ENCODE results near the gene TSPAN11. TPM values are rescaled to one million over a fixed set of nuclear protein-coding genes. Genes with fewer than 3 reads are reported as not detected.

TSPAN11 gene
- total and polyA plus RNA-seq, 2 donors (not counting 1 experiment from before 2014, with no cell fraction given): not detected

DNA sequence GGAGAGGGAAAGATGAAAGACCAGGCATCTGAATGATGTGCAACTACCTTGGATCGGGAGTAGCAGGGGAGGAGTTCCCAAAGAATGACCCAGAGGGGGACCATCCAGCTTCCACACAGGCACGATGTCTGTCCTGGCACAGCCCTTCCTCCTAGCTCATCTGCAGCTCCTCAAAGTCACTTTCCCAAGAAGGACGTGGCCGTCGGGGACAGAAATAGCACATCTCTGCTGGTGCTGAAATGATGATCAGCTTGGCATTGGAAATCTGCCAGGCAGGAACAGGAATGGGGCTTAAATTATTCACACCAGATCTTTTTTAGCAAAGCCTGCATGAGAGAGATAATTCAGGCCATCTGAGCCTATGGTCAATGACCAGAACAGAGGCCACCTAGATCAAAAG lies 41.7 kb downstream of the TSPAN11 start:
- no peak overlapping the region for H3K4me2 ChIP-seq (replicated peaks; ENCODE audit: low read depth, low read length, poor library complexity, severe bottlenecking)
- Mint-ChIP-seq H3K27me3 (no peaks in the 10 kb centered on the region), H3K9me3 (ENCODE audit: insufficient read depth) (no peaks in the 10 kb centered on the region)

DNA sequence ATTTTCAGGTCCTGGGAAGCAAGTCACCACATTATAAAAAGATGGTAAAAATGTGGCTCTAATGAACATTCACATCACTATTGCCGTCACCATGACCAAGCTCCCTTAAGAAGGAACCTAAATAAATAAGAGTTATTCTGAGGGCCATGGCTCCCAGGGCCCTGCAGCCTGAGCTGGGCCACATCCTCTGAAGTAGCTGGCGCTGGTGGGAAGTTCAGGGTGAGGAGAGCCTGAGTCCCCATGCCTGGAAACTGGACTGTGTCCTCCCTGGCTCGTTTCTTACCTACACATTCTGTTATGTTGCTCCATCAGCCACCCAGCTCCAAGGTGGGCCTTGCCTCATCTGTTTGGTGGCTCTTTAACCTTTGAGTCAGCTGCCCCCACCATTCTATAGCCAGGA lies 42.5 kb downstream of the TSPAN11 start:
- no peak for ATAC-seq (ENCODE audit: low read depth)
- TF ChIP-seq, protein P1, sequence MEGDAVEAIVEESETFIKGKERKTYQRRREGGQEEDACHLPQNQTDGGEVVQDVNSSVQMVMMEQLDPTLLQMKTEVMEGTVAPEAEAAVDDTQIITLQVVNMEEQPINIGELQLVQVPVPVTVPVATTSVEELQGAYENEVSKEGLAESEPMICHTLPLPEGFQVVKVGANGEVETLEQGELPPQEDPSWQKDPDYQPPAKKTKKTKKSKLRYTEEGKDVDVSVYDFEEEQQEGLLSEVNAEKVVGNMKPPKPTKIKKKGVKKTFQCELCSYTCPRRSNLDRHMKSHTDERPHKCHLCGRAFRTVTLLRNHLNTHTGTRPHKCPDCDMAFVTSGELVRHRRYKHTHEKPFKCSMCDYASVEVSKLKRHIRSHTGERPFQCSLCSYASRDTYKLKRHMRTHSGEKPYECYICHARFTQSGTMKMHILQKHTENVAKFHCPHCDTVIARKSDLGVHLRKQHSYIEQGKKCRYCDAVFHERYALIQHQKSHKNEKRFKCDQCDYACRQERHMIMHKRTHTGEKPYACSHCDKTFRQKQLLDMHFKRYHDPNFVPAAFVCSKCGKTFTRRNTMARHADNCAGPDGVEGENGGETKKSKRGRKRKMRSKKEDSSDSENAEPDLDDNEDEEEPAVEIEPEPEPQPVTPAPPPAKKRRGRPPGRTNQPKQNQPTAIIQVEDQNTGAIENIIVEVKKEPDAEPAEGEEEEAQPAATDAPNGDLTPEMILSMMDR (IDR thresholded peaks at IDR 0.05): no peak
- no peak for TF ChIP-seq EZH2 (IDR thresholded peaks at IDR 0.05; ENCODE audit: borderline replicate concordance, insufficient read depth, low read depth, low read length, poor library complexity, severe bottlenecking)
- no peak overlapping the region for H3K27ac Mint-ChIP-seq
- H3K4me1 Mint-ChIP-seq: no peaks in the 10 kb centered on the region
- Histone ChIP-seq H3K27ac (ENCODE audit: low read length in 2 of 2) (no peak overlapping the region), H3K36me3 (replicated peaks in 1 of 2; ENCODE audit: control extremely low read depth in 1 of 2, control insufficient read depth in 1 of 2, extremely low read depth in 1 of 2, insufficient read depth in 2 of 2, low read length in 1 of 2) (no peaks in the 10 kb centered on the region), H3K9me3 (ENCODE audit: control extremely low read depth in 1 of 3, control insufficient read depth in 2 of 3, insufficient read depth in 1 of 3, low read length in 2 of 3) (no peaks in the 10 kb centered on the region), H3K4me2 (replicated peaks; ENCODE audit: low read depth, low read length, poor library complexity, severe bottlenecking) (no peak overlapping the region), H2AFZ (ENCODE audit: insufficient read depth, low read depth, low read length, poor library complexity, severe bottlenecking) (no peak overlapping the region), H3K79me2 (ENCODE audit: control insufficient read depth, insufficient read depth, low read length) (no peaks in the 10 kb centered on the region), H3K4me3 (ENCODE audit: control extremely low read depth in 1 of 5, extremely low read depth in 1 of 5, insufficient read depth in 1 of 5, low read depth in 2 of 5, low read length in 4 of 5) (no peak overlapping the region), H3K4me1 (ENCODE audit: control insufficient read depth in 2 of 2, insufficient read depth in 2 of 2, low read length in 2 of 2) (no peaks in the 10 kb centered on the region), H3K9ac (ENCODE audit: low read length) (no peak overlapping the region), H3K27me3 (replicated peaks in 1 of 4; ENCODE audit: control extremely low read depth in 1 of 4, control insufficient read depth in 3 of 4, insufficient read depth in 4 of 4, low read length in 3 of 4) (peaks cover 0 to 3% (median 0%) of the 10 kb centered on the region in 4 experiments), H4K20me1 (ENCODE audit: control insufficient read depth, insufficient read depth, low read length, poor library complexity, severe bottlenecking) (no peaks in the 10 kb centered on the region)
- intact Hi-C loops (cut with micrococcal nuclease): no loop called here
- no peaks in the 10 kb centered on the region for H3K9me3 Mint-ChIP-seq (ENCODE audit: insufficient read depth)
- WGBS (ENCODE audit: insufficient coverage): 86% methylated on average over 1 of the region's 3 CpGs
- CTCF ChIA-PET: no interaction called here
- DNase-seq: no peak
- POLR2A ChIA-PET: no interaction called here
- H3K4me3 Mint-ChIP-seq: no peak overlapping the region
- H3K27me3 Mint-ChIP-seq: no peaks in the 10 kb centered on the region

More for the DNA sequence above, 41.7 kb downstream of the TSPAN11 start:
- Histone ChIP-seq H3K4me1 (ENCODE audit: control insufficient read depth in 2 of 2, insufficient read depth in 2 of 2, low read length in 2 of 2) (no peaks in the 10 kb centered on the region), H2AFZ (ENCODE audit: insufficient read depth, low read depth, low read length, poor library complexity, severe bottlenecking) (no peak overlapping the region), H4K20me1 (ENCODE audit: control insufficient read depth, insufficient read depth, low read length, poor library complexity, severe bottlenecking) (no peaks in the 10 kb centered on the region), H3K27ac (ENCODE audit: low read length in 2 of 2) (no peak overlapping the region), H3K9ac (ENCODE audit: low read length) (no peak overlapping the region), H3K36me3 (replicated peaks in 1 of 2; ENCODE audit: control extremely low read depth in 1 of 2, control insufficient read depth in 1 of 2, extremely low read depth in 1 of 2, insufficient read depth in 2 of 2, low read length in 1 of 2) (no peaks in the 10 kb centered on the region), H3K79me2 (ENCODE audit: control insufficient read depth, insufficient read depth, low read length) (no peaks in the 10 kb centered on the region), H3K27me3 (replicated peaks in 1 of 4; ENCODE audit: control extremely low read depth in 1 of 4, control insufficient read depth in 3 of 4, insufficient read depth in 4 of 4, low read length in 3 of 4) (peaks cover 0 to 3% (median 0%) of the 10 kb centered on the region in 4 experiments), H3K9me3 (ENCODE audit: control extremely low read depth in 1 of 3, control insufficient read depth in 2 of 3, insufficient read depth in 1 of 3, low read length in 2 of 3) (no peaks in the 10 kb centered on the region), H3K4me3 (ENCODE audit: control extremely low read depth in 1 of 5, extremely low read depth in 1 of 5, insufficient read depth in 1 of 5, low read depth in 2 of 5, low read length in 4 of 5) (no peak overlapping the region)
- no peak for TF ChIP-seq EZH2 (IDR thresholded peaks at IDR 0.05; ENCODE audit: borderline replicate concordance, insufficient read depth, low read depth, low read length, poor library complexity, severe bottlenecking)
- TF ChIP-seq, protein P1 (IDR thresholded peaks at IDR 0.05): no peak
- Mint-ChIP-seq H3K27ac (no peak overlapping the region), H3K4me3 (no peak overlapping the region), H3K4me1 (no peaks in the 10 kb centered on the region)
- DNase-seq: no peak
- no peak for ATAC-seq (ENCODE audit: low read depth)
- ChIA-PET CTCF (no interaction called here), POLR2A (no interaction called here)
- intact Hi-C loops (cut with micrococcal nuclease): no loop called here
- 75% methylated on average over 1 of the region's 5 CpGs for WGBS (ENCODE audit: insufficient coverage)
